Left forelimb (tissue), 1 donor: Measurements from ENCODE around the gene SLC4A9.

Experiments
- DNase-seq: peaks from one replicate; pipeline ENCODE4 v3.0.0-alpha.2; 2018; ENCODE audit warnings: low spot score

The SLC4A9 gene

GRCh38 chr5:140362875-140363630 is 3.1 kb downstream of the SLC4A9 start:
- DNase-seq = peak; percentile 79

GRCh38 chr5:140363631-140364471 is 3.9 kb downstream of the SLC4A9 start:
- DNase-seq = no peak

GRCh38 chr5:140364472-140364765 is 4.4 kb downstream of the SLC4A9 start:
- DNase-seq = no peak

GRCh38 chr5:140365282-140365681 is 5.3 kb downstream of the SLC4A9 start:
- DNase-seq = no peak

GRCh38 chr5:140365941-140366340 is 5.9 kb downstream of the SLC4A9 start:
- no peak for DNase-seq

- no peak for DNase-seq
Measured at GRCh38 chr5:140366589-140367255, 6.7 kb downstream of the SLC4A9 start.

GRCh38 chr5:140367256-140368013 is 7.4 kb downstream of the SLC4A9 start:
- DNase-seq = no peak

- DNase-seq = no peak
Measured at GRCh38 chr5:140371356-140372151, 11.6 kb downstream of the SLC4A9 start.

- peak; percentile 78 for DNase-seq
Measured at GRCh38 chr5:140372971-140373487, 13.0 kb downstream of the SLC4A9 start.

GRCh38 chr5:140381351-140381750 is 21.4 kb downstream of the SLC4A9 start:
- DNase-seq = no peak

GRCh38 chr5:140381972-140382371 is 22.0 kb downstream of the SLC4A9 start:
- DNase-seq = no peak

GRCh38 chr5:140382866-140383265 is 22.9 kb downstream of the SLC4A9 start:
- no peak for DNase-seq

GRCh38 chr5:140383300-140383699 is 23.3 kb downstream of the SLC4A9 start:
- DNase-seq = no peak

- no peak for DNase-seq
Measured at GRCh38 chr5:140388052-140388451, 28.1 kb downstream of the SLC4A9 start.

- no peak for DNase-seq
Measured at GRCh38 chr5:140391312-140391711, 31.3 kb downstream of the SLC4A9 start.

- DNase-seq = no peak
Measured at GRCh38 chr5:140391732-140392131, 31.7 kb downstream of the SLC4A9 start.

GRCh38 chr5:140393738-140394137 is 33.7 kb downstream of the SLC4A9 start:
- no peak for DNase-seq

GRCh38 chr5:140398379-140398811 is 38.4 kb downstream of the SLC4A9 start:
- DNase-seq = no peak

- no peak for DNase-seq
Measured at GRCh38 chr5:140399979-140400729, 40.2 kb downstream of the SLC4A9 start.

- no peak for DNase-seq
Measured at GRCh38 chr5:140400730-140401361, 40.9 kb downstream of the SLC4A9 start.
